Ectodermal cell (in vitro differentiated cells): ENCODE measurements around the gene LRRC14B.

Source experiments
- H3K27ac ChIP-seq: 2 replicates; pipeline ENCODE4 v1.7.0; 2013; ENCODE audit warnings: mild to moderate bottlenecking, low read depth, low read length; ENCODE audit not compliant: insufficient read depth, poor library complexity, severe bottlenecking
- H3K27me3 ChIP-seq: 2 replicates; pipeline ENCODE4 v1.7.0; 2013; ENCODE audit warnings: mild to moderate bottlenecking, low read length; ENCODE audit not compliant: insufficient read depth, control insufficient read depth, poor library complexity, severe bottlenecking
- H3K36me3 ChIP-seq: one replicate; pipeline ENCODE4 v1.7.0; 2013; ENCODE audit warnings: low read length; ENCODE audit not compliant: control insufficient read depth, insufficient read depth
- H3K4me1 ChIP-seq: one replicate; pipeline ENCODE4 v1.7.0; 2013; ENCODE audit warnings: low read length; ENCODE audit not compliant: control insufficient read depth, insufficient read depth
- H3K4me3 ChIP-seq: 2 replicates; pipeline ENCODE4 v1.7.0; 2013; ENCODE audit warnings: low read depth, low read length, control low read depth; ENCODE audit not compliant: insufficient read depth
- H3K9me3 ChIP-seq: 2 replicates; pipeline ENCODE4 v1.7.0; 2013; ENCODE audit warnings: mild to moderate bottlenecking, low read length, moderate library complexity; ENCODE audit not compliant: control insufficient read depth
- WGBS, 2 experiments: methylation state at CpG; one replicate each; pipeline ENCODE4 v1.1.7; 2013; ENCODE audit warnings: missing lambda C conversion rate in 2 of 2; 5-methylcytosine and 5-hydroxymethylcytosine counted together

Gene LRRC14B

GRCh38 chr5:184471-184870, 6.8 kb upstream of the LRRC14B start:
- 93 to 96% methylated on average over 6 to 7 of the region's 7 CpGs for WGBS, 2 experiments
- peaks cover 23% of the 10 kb centered on the region for H3K4me1 ChIP-seq
- H3K27ac ChIP-seq = no peak overlapping the region
- no peaks in the 10 kb centered on the region for H3K27me3 ChIP-seq
- H3K4me3 ChIP-seq = no peak overlapping the region
- H3K9me3 ChIP-seq = no peaks in the 10 kb centered on the region
- H3K36me3 ChIP-seq = peaks cover 33% of the 10 kb centered on the region

GRCh38 chr5:185095-186070, 5.9 kb upstream of the LRRC14B start:
- Histone ChIP-seq H3K4me1 (peaks cover 16% of the 10 kb centered on the region), H3K4me3 (no peak overlapping the region), H3K27me3 (no peaks in the 10 kb centered on the region), H3K27ac (no peak overlapping the region), H3K9me3 (no peaks in the 10 kb centered on the region), H3K36me3 (peaks cover 32% of the 10 kb centered on the region)
- 90 to 93% methylated on average over 21 of the region's 21 CpGs for WGBS, 2 experiments

- no peaks in the 10 kb centered on the region for H3K27me3 ChIP-seq
- 93% methylated on average over 28 of the region's 28 CpGs for WGBS, 2 experiments
- peaks cover 15% of the 10 kb centered on the region for H3K4me1 ChIP-seq
- H3K27ac ChIP-seq = no peak overlapping the region
- no peaks in the 10 kb centered on the region for H3K9me3 ChIP-seq
- no peak overlapping the region for H3K4me3 ChIP-seq
- peaks cover 29% of the 10 kb centered on the region for H3K36me3 ChIP-seq
These were observed 4.9 kb upstream of the LRRC14B start for GRCh38 chr5:186091-187041.

- Histone ChIP-seq H3K4me1 (peaks cover 15% of the 10 kb centered on the region), H3K36me3 (peaks cover 25% of the 10 kb centered on the region), H3K4me3 (no peak overlapping the region), H3K9me3 (no peaks in the 10 kb centered on the region), H3K27me3 (no peaks in the 10 kb centered on the region), H3K27ac (no peak overlapping the region)
- 89 to 90% methylated on average over 13 of the region's 13 CpGs for WGBS, 2 experiments
These were observed 4.3 kb upstream of the LRRC14B start for GRCh38 chr5:187042-187431.

- H3K27me3 ChIP-seq = no peaks in the 10 kb centered on the region
- H3K27ac ChIP-seq = no peak overlapping the region
- peaks cover 15% of the 10 kb centered on the region for H3K4me1 ChIP-seq
- peaks cover 17% of the 10 kb centered on the region for H3K36me3 ChIP-seq
- WGBS, 2 experiments = 74 to 76% methylated on average over 21 of the region's 21 CpGs
- no peaks in the 10 kb centered on the region for H3K9me3 ChIP-seq
- no peak overlapping the region for H3K4me3 ChIP-seq
These were observed 3.5 kb upstream of the LRRC14B start for GRCh38 chr5:187617-188451.

GRCh38 chr5:188488-189481, 2.5 kb upstream of the LRRC14B start:
- H3K36me3 ChIP-seq = peaks cover 7% of the 10 kb centered on the region
- H3K9me3 ChIP-seq = no peaks in the 10 kb centered on the region
- no peaks in the 10 kb centered on the region for H3K27me3 ChIP-seq
- H3K27ac ChIP-seq = no peak overlapping the region
- no peak overlapping the region for H3K4me3 ChIP-seq
- peaks cover 15% of the 10 kb centered on the region for H3K4me1 ChIP-seq
- 46 to 47% methylated on average over 37 of the region's 37 CpGs for WGBS, 2 experiments

- H3K27ac ChIP-seq = no peak overlapping the region
These were observed 1.8 kb upstream of the LRRC14B start for GRCh38 chr5:189486-189885.

GRCh38 chr5:189976-190365, 1.3 kb upstream of the LRRC14B start:
- Histone ChIP-seq H3K4me3 (no peak overlapping the region), H3K27ac (no peak overlapping the region), H3K9me3 (no peaks in the 10 kb centered on the region), H3K36me3 (no peaks in the 10 kb centered on the region), H3K4me1 (peaks cover 15% of the 10 kb centered on the region), H3K27me3 (no peaks in the 10 kb centered on the region)
- 85 to 89% methylated on average over 11 of the region's 11 CpGs for WGBS, 2 experiments

More at GRCh38 chr5:189486-189885, 1.8 kb upstream of the LRRC14B start:
- 86 to 95% methylated on average over 9 to 10 of the region's 10 CpGs for WGBS, 2 experiments
- Histone ChIP-seq H3K36me3 (peaks cover 2% of the 10 kb centered on the region), H3K4me3 (no peak overlapping the region), H3K27me3 (no peaks in the 10 kb centered on the region), H3K4me1 (peaks cover 15% of the 10 kb centered on the region), H3K9me3 (no peaks in the 10 kb centered on the region)
